Hepatocyte (in vitro differentiated cells): ENCODE measurements around the gene MICAL3. TPM values are rescaled to one million over a fixed set of nuclear protein-coding genes. Genes with fewer than 3 reads are reported as not detected.
"Not testable (repeated sequence)": the region's sequence is repeated elsewhere in the genome, so short reads cannot be mapped to it uniquely, and the experiment has no call there.

Source experiments
- DNase-seq: peaks from one replicate; pipeline ENCODE4 v3.0.0-alpha.2; 2016; ENCODE audit warnings: low spot score
- H2AFZ ChIP-seq: fragments of 200-600 bp; sonication (generic); 2 replicates; pipeline ENCODE4 v1.6.0; 2016; ENCODE audit warnings: antibody characterized with exemption, mild to moderate bottlenecking
- H3K27ac ChIP-seq: fragments of 200-600 bp; sonication (generic); 2 replicates; pipeline ENCODE4 v1.5.1; 2016; ENCODE audit warnings: mild to moderate bottlenecking
- H3K27me3 ChIP-seq: fragments of 200-600 bp; sonication (generic); 2 replicates; pipeline ENCODE4 v1.6.1; 2016
- H3K36me3 ChIP-seq: fragments of 200-600 bp; sonication (generic); replicated peaks from 2 replicates; pipeline ENCODE4 v1.5.1; 2016; ENCODE audit warnings: low read depth; ENCODE audit not compliant: insufficient read depth
- H3K4me1 ChIP-seq: fragments of 200-600 bp; sonication (generic); 2 replicates; pipeline ENCODE4 v1.5.1; 2016; ENCODE audit warnings: mild to moderate bottlenecking, moderate library complexity; ENCODE audit not compliant: insufficient read depth
- H3K4me2 ChIP-seq: fragments of 200-600 bp; sonication (generic); 2 replicates; pipeline ENCODE4 v1.6.0; 2016
- H3K4me3 ChIP-seq: fragments of 200-600 bp; sonication (generic); 2 replicates; pipeline ENCODE4 v1.5.1; 2016; ENCODE audit warnings: mild to moderate bottlenecking
- H3K79me2 ChIP-seq: fragments of 200-600 bp; sonication (generic); 2 replicates; pipeline ENCODE4 v1.6.0; 2017; ENCODE audit warnings: mild to moderate bottlenecking
- H3K9me2 ChIP-seq: fragments of 200-600 bp; sonication (generic); replicated peaks from 2 replicates; pipeline ENCODE4 v1.6.0; 2017; ENCODE audit warnings: mild to moderate bottlenecking; ENCODE audit not compliant: insufficient read depth
- H3K9me3 ChIP-seq: fragments of 200-600 bp; sonication (generic); 2 replicates; pipeline ENCODE4 v1.5.1; 2016; ENCODE audit warnings: low read depth, mild to moderate bottlenecking
- H4K20me1 ChIP-seq: fragments of 200-600 bp; sonication (generic); 2 replicates; pipeline ENCODE4 v1.6.0; 2016; ENCODE audit warnings: mild to moderate bottlenecking; ENCODE audit not compliant: insufficient read depth, poor library complexity, severe bottlenecking
- CTCF ChIP-seq: fragments of 200-600 bp; sonication (generic); IDR thresholded peaks from 2 replicates; pipeline ENCODE4 v1.5.1; 2016; ENCODE audit warnings: antibody characterized with exemption, mild to moderate bottlenecking; ENCODE audit not compliant: poor library complexity
- EZH2 ChIP-seq: fragments of 200-600 bp; sonication (generic); IDR thresholded peaks from 2 replicates; pipeline ENCODE4 v1.6.1; 2016; ENCODE audit warnings: antibody characterized with exemption, mild to moderate bottlenecking, borderline replicate concordance
- EZH2phosphoT487 ChIP-seq: fragments of 200-600 bp; sonication (generic); IDR thresholded peaks from one replicate; pipeline ENCODE4 v1.6.1; 2018; ENCODE audit warnings: antibody characterized with exemption, mild to moderate bottlenecking, low read depth, moderate library complexity; ENCODE audit not compliant: unreplicated experiment, severe bottlenecking
- WGBS: methylation state at CpG from one replicate; pipeline ENCODE4 v1.1.6; 2016; ENCODE audit warnings: low lambda C conversion rate; ENCODE audit errors: missing lambda C conversion rate; 5-methylcytosine and 5-hydroxymethylcytosine counted together
- polyA plus RNA-seq: library from polyadenylated mRNA; unstranded; fragments of >200 nt; fragmentation: Nextera tagmentation; extraction: Ambion mirVana; gene quantifications from 2 replicates; pipeline ENCODE4 v1.2.1, GENCODE V29; 2016
- total RNA-seq: library from RNA; depleted of rRNA; stranded (reverse); fragments of >200 nt; gene quantifications from 2 replicates; pipeline ENCODE4 v1.2.3, GENCODE V29; 2014

The MICAL3 gene
- total and polyA plus RNA-seq, 2 experiments from 2014 or later: 4.6 to 22.7 TPM

GRCh38 chr22:18044548-18045271 is 20.3 kb upstream of the MICAL3 start:
- H2AFZ ChIP-seq: no peak overlapping the region
- no peaks in the 10 kb centered on the region for H3K9me3 ChIP-seq
- WGBS: 80% methylated on average over 11 of the region's 11 CpGs
- no peak overlapping the region for H3K4me3 ChIP-seq
- no peak for TF ChIP-seq EZH2phosphoT487
- no peak for TF ChIP-seq CTCF
- TF ChIP-seq EZH2: no peak
- DNase-seq: no peak
- H4K20me1 ChIP-seq: no peaks in the 10 kb centered on the region
- no peak overlapping the region for H3K4me2 ChIP-seq
- H3K9me2 ChIP-seq: no peaks in the 10 kb centered on the region
- H3K4me1 ChIP-seq: no peaks in the 10 kb centered on the region
- no peak overlapping the region for H3K27ac ChIP-seq
- no peaks in the 10 kb centered on the region for H3K36me3 ChIP-seq
- no peaks in the 10 kb centered on the region for H3K79me2 ChIP-seq
- H3K27me3 ChIP-seq: no peaks in the 10 kb centered on the region

- TF ChIP-seq EZH2 (no peak), EZH2phosphoT487 (no peak), CTCF (no peak)
- Histone ChIP-seq H2AFZ (no peak overlapping the region), H3K27me3 (no peaks in the 10 kb centered on the region), H3K36me3 (no peaks in the 10 kb centered on the region), H3K9me3 (no peaks in the 10 kb centered on the region), H3K9me2 (no peaks in the 10 kb centered on the region), H3K4me1 (no peaks in the 10 kb centered on the region), H3K4me3 (no peak overlapping the region), H3K4me2 (no peak overlapping the region), H3K27ac (no peak overlapping the region), H3K79me2 (no peaks in the 10 kb centered on the region), H4K20me1 (no peaks in the 10 kb centered on the region)
- DNase-seq: no peak
- WGBS: 84% methylated on average over 6 of the region's 6 CpGs
These were observed 18.3 kb upstream of the MICAL3 start for GRCh38 chr22:18042685-18043084.

GRCh38 chr22:18040898-18041297 is 16.5 kb upstream of the MICAL3 start:
- not testable (repeated sequence) for H3K27ac ChIP-seq, H3K36me3 ChIP-seq, H3K4me2 ChIP-seq, H3K4me1 ChIP-seq, H3K9me3 ChIP-seq, H3K27me3 ChIP-seq, H3K79me2 ChIP-seq, H4K20me1 ChIP-seq, H2AFZ ChIP-seq, H3K4me3 ChIP-seq, H3K9me2 ChIP-seq, DNase-seq
- 64% methylated on average over 6 of the region's 6 CpGs for WGBS

- 69% methylated on average over 9 of the region's 9 CpGs for WGBS
- H3K79me2 ChIP-seq: no peaks in the 10 kb centered on the region
- no peak overlapping the region for H2AFZ ChIP-seq
- H3K27me3 ChIP-seq: no peaks in the 10 kb centered on the region
- no peaks in the 10 kb centered on the region for H3K9me3 ChIP-seq
- no peaks in the 10 kb centered on the region for H3K9me2 ChIP-seq
- no peak for TF ChIP-seq EZH2
- TF ChIP-seq EZH2phosphoT487: no peak
- no peak for TF ChIP-seq CTCF
- H4K20me1 ChIP-seq: no peaks in the 10 kb centered on the region
- no peaks in the 10 kb centered on the region for H3K36me3 ChIP-seq
- H3K4me1 ChIP-seq: peaks cover 8% of the 10 kb centered on the region
- no peak overlapping the region for H3K4me3 ChIP-seq
- H3K27ac ChIP-seq: no peak overlapping the region
- H3K4me2 ChIP-seq: no peak overlapping the region
- peak; percentile 60 for DNase-seq
These were observed 11.4 kb upstream of the MICAL3 start for GRCh38 chr22:18035751-18036150.
